Nephron progenitor cell (in vitro differentiated cells): ENCODE results near the gene HINFP.

Experiments used
- DNase-seq: peaks from one replicate; pipeline ENCODE4 v3.0.0; 2021
- H3K27ac Mint-ChIP-seq: 2 replicates; pipeline ENCODE4 v1.8.0; 2021; ENCODE audit warnings: mild to moderate bottlenecking, moderate library complexity, mixed read lengths
- H3K27me3 Mint-ChIP-seq: 2 replicates; pipeline ENCODE4 v1.8.0; 2021; ENCODE audit warnings: mild to moderate bottlenecking, low read depth, mixed read lengths; ENCODE audit not compliant: poor library complexity
- H3K36me3 Mint-ChIP-seq: 2 replicates; pipeline ENCODE4 v1.8.0; 2021; ENCODE audit warnings: low read depth, mixed read lengths
- H3K4me1 Mint-ChIP-seq: 2 replicates; pipeline ENCODE4 v1.8.0; 2021; ENCODE audit warnings: mixed read lengths
- H3K4me3 Mint-ChIP-seq: 2 replicates; pipeline ENCODE4 v1.8.0; 2021; ENCODE audit warnings: mild to moderate bottlenecking, moderate library complexity, mixed read lengths
- H3K9me3 Mint-ChIP-seq: 2 replicates; pipeline ENCODE4 v1.8.0; 2021; ENCODE audit warnings: mild to moderate bottlenecking, moderate library complexity, mixed read lengths
- CTCF ChIP-seq: fragments of 200-600 bp; sonication (generic); IDR thresholded peaks from 2 replicates; pipeline ENCODE4 v1.5.0; 2021; ENCODE audit warnings: antibody characterized with exemption

HINFP gene

GRCh38 chr11:119155733-119156492 lies 34.5 kb downstream of the HINFP start:
- DNase-seq = peak; percentile 48
- Mint-ChIP-seq H3K4me3 (no peak overlapping the region), H3K4me1 (no peaks in the 10 kb centered on the region), H3K36me3 (no peaks in the 10 kb centered on the region), H3K27ac (no peak overlapping the region), H3K27me3 (peaks cover 63% of the 10 kb centered on the region), H3K9me3 (no peaks in the 10 kb centered on the region)
- TF ChIP-seq CTCF = peak; percentile 28

DNA sequence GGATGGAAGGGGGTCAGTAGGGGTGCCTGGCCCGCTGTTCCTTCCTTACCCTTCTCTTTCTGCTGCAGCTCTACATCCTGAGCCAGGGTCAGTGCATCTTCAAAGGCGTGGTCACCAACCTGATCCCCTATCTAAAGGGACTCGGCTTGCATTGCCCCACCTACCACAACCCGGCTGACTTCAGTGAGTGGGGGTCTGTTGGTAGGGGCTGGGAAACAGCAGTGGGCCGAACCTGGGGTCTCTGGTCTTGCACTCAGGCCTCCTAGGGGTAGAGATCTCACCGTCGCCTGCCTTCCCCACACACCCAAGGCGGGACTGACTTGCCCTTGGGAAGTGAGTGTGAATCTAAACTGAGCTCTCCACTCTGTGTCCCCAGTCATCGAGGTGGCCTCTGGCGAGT lies 35.1 kb downstream of the HINFP start:
- DNase-seq = no peak
- Mint-ChIP-seq H3K27ac (no peak overlapping the region), H3K4me1 (no peaks in the 10 kb centered on the region), H3K4me3 (no peak overlapping the region), H3K36me3 (no peaks in the 10 kb centered on the region), H3K9me3 (no peaks in the 10 kb centered on the region), H3K27me3 (peaks cover 57% of the 10 kb centered on the region)
- TF ChIP-seq CTCF = no peak

- Mint-ChIP-seq H3K27me3 (peaks cover 52% of the 10 kb centered on the region), H3K9me3 (no peaks in the 10 kb centered on the region), H3K4me3 (no peak overlapping the region), H3K27ac (no peak overlapping the region), H3K36me3 (no peaks in the 10 kb centered on the region), H3K4me1 (no peaks in the 10 kb centered on the region)
- no peak for TF ChIP-seq CTCF
- no peak for DNase-seq
Observed at GRCh38 chr11:119157063-119157462, 35.7 kb downstream of the HINFP start.

DNA sequence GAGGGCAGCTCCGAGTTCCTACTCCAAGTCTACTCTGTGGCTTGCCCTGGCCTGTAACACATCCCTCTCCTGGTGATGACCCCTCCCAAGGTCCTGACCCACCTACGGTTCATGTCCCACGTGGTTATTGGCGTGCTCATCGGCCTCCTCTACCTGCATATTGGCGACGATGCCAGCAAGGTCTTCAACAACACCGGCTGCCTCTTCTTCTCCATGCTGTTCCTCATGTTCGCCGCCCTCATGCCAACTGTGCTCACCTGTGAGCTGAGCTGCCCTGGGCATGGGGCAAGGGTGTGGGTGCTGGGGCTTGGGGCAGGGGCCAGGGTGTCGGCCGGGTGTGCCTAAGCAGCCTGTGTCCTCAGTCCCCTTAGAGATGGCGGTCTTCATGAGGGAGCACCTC lies 37.1 kb downstream of the HINFP start:
- Mint-ChIP-seq H3K9me3 (no peaks in the 10 kb centered on the region), H3K4me3 (no peak overlapping the region), H3K27me3 (peaks cover 50% of the 10 kb centered on the region), H3K4me1 (no peaks in the 10 kb centered on the region), H3K27ac (no peak overlapping the region), H3K36me3 (no peaks in the 10 kb centered on the region)
- no peak for TF ChIP-seq CTCF
- no peak for DNase-seq

DNA sequence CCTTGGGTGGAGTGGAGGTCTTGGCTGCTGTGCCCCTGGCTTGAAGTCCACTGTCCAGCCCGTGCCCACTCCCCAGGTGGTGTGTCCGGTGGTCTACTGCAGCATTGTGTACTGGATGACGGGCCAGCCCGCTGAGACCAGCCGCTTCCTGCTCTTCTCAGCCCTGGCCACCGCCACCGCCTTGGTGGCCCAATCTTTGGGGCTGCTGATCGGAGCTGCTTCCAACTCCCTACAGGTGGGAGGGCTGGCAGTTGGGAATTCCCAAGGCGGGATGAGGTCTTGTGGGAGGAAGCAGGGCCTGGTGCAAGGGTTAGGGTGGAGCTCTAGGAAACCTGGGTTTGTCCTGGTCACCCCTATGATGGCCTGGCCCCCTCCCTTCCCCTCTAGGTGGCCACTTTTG lies 38.8 kb downstream of the HINFP start:
- H3K27ac Mint-ChIP-seq = no peak overlapping the region

More for the DNA sequence above, 38.8 kb downstream of the HINFP start:
- Mint-ChIP-seq H3K36me3 (no peaks in the 10 kb centered on the region), H3K4me3 (no peak overlapping the region), H3K9me3 (no peaks in the 10 kb centered on the region), H3K4me1 (no peaks in the 10 kb centered on the region), H3K27me3 (peaks cover 40% of the 10 kb centered on the region)
- no peak for DNase-seq
- TF ChIP-seq CTCF = no peak
